ENCODE data around the gene GNE.
"Not testable (repeated sequence)": the region's sequence is repeated elsewhere in the genome, so short reads cannot be mapped to it uniquely, and the experiment has no call there.

GNE gene

GRCh38 chr9:36263683-36264082, 5.4 kb upstream of the GNE start:
- no peak for DNase-seq

GRCh38 chr9:36258996-36259533, 817 bp upstream of the GNE start:
- no peak for DNase-seq

- no peak for DNase-seq
These were observed 6.8 kb downstream of the GNE start for GRCh38 chr9:36251428-36251827.

- DNase-seq, result no peak
These were observed 8.2 kb downstream of the GNE start for GRCh38 chr9:36250079-36250478.

- DNase-seq, result no peak
These were observed 9.1 kb downstream of the GNE start for GRCh38 chr9:36249189-36249588.

- DNase-seq, result not testable (repeated sequence)
These were observed 10.2 kb downstream of the GNE start for GRCh38 chr9:36248061-36248460.

GRCh38 chr9:36247356-36247755, 10.9 kb downstream of the GNE start:
- DNase-seq, result no peak

- DNase-seq, result no peak
These were observed 12.3 kb downstream of the GNE start for GRCh38 chr9:36245906-36246305.

- DNase-seq, result not testable (repeated sequence)
These were observed 18.6 kb downstream of the GNE start for GRCh38 chr9:36239675-36240074.

GRCh38 chr9:36239205-36239604, 19.0 kb downstream of the GNE start:
- not testable (repeated sequence) for DNase-seq

GRCh38 chr9:36237230-36237629, 21.0 kb downstream of the GNE start:
- no peak for DNase-seq

- DNase-seq, result no peak
These were observed 35.8 kb downstream of the GNE start for GRCh38 chr9:36222449-36222848.

- DNase-seq, result no peak
These were observed 36.6 kb downstream of the GNE start for GRCh38 chr9:36221667-36222066.

- no peak for DNase-seq
These were observed 39.8 kb downstream of the GNE start for GRCh38 chr9:36218411-36218901.

- DNase-seq, result no peak
These were observed 40.2 kb downstream of the GNE start for GRCh38 chr9:36218011-36218410.

GRCh38 chr9:36217256-36217968, 40.8 kb downstream of the GNE start:
- no peak for DNase-seq

- no peak for DNase-seq
These were observed 43.7 kb downstream of the GNE start for GRCh38 chr9:36214571-36214970.

GRCh38 chr9:36213989-36214388, 44.3 kb downstream of the GNE start:
- no peak for DNase-seq

GRCh38 chr9:36213387-36213786, 44.9 kb downstream of the GNE start:
- DNase-seq, result no peak

GRCh38 chr9:36211510-36211909, 46.7 kb downstream of the GNE start:
- DNase-seq, result no peak

GRCh38 chr9:36210722-36211121, 47.5 kb downstream of the GNE start:
- DNase-seq, result no peak

GRCh38 chr9:36208521-36209253, 49.6 kb downstream of the GNE start:
- DNase-seq, result no peak

GRCh38 chr9:36207546-36208012, 50.7 kb downstream of the GNE start:
- no peak for DNase-seq

- DNase-seq, result no peak
These were observed 51.2 kb downstream of the GNE start for GRCh38 chr9:36207016-36207415.

Data from left hindlimb (tissue), 1 donor.